Left hindlimb (tissue), 1 donor: Measurements from ENCODE around the gene MTARC1.

Experiments used
- DNase-seq: peaks from one replicate; pipeline ENCODE4 v3.0.0-alpha.2; 2018

Gene MTARC1

GRCh38 chr1:220808345-220809186 lies 21.9 kb downstream of the MTARC1 start:
- no peak for DNase-seq

GRCh38 chr1:220809187-220809550 lies 22.5 kb downstream of the MTARC1 start:
- DNase-seq, result no peak

GRCh38 chr1:220809704-220810103 lies 23.0 kb downstream of the MTARC1 start:
- DNase-seq, result no peak

GRCh38 chr1:220810179-220810653 lies 23.5 kb downstream of the MTARC1 start:
- peak; percentile 78 for DNase-seq

- DNase-seq, result no peak
Measured at GRCh38 chr1:220810963-220811362, 24.2 kb downstream of the MTARC1 start.

GRCh38 chr1:220811695-220812094 lies 25.0 kb downstream of the MTARC1 start:
- DNase-seq, result no peak

GRCh38 chr1:220812308-220812707 lies 25.6 kb downstream of the MTARC1 start:
- no peak for DNase-seq

- no peak for DNase-seq
Measured at GRCh38 chr1:220813013-220813412, 26.3 kb downstream of the MTARC1 start.

GRCh38 chr1:220815409-220815808 lies 28.7 kb downstream of the MTARC1 start:
- DNase-seq, result no peak

- no peak for DNase-seq
Measured at GRCh38 chr1:220817907-220818306, 31.2 kb downstream of the MTARC1 start.

GRCh38 chr1:220818421-220819173 lies 31.9 kb downstream of the MTARC1 start:
- DNase-seq, result no peak

GRCh38 chr1:220819467-220820026 lies 32.8 kb downstream of the MTARC1 start:
- no peak for DNase-seq

- DNase-seq, result no peak
Measured at GRCh38 chr1:220824031-220824989, 37.6 kb downstream of the MTARC1 start.

GRCh38 chr1:220825819-220826551 lies 39.3 kb downstream of the MTARC1 start:
- no peak for DNase-seq

- no peak for DNase-seq
Measured at GRCh38 chr1:220826729-220827128, 40.0 kb downstream of the MTARC1 start.

- DNase-seq, result no peak
Measured at GRCh38 chr1:220827445-220828178, 40.9 kb downstream of the MTARC1 start.

- DNase-seq, result no peak
Measured at GRCh38 chr1:220828179-220828490, 41.4 kb downstream of the MTARC1 start.

GRCh38 chr1:220828950-220829586 lies 42.4 kb downstream of the MTARC1 start:
- no peak for DNase-seq

- DNase-seq, result no peak
Measured at GRCh38 chr1:220833436-220833835, 46.7 kb downstream of the MTARC1 start.

- no peak for DNase-seq
Measured at GRCh38 chr1:220834155-220834870, 47.6 kb downstream of the MTARC1 start.
